Spleen (tissue), 11 donors: ENCODE measurements around the gene PSME1. TPM values are rescaled to one million over a fixed set of nuclear protein-coding genes. Genes with fewer than 3 reads are reported as not detected.

Source experiments
- DNase-seq: peaks from one replicate; pipeline ENCODE4 v3.0.0-alpha.2; 2020
- H3K27ac ChIP-seq, 8 donors: fragments of 200-600 bp; sonication (generic) in 7 of 8; 1 replicate in 4 of 8; 2 replicates in 4 of 8; pipeline versions ENCODE4 v1.5.0 to v1.8.0; 2016 to 2021; ENCODE audit warnings: inconsistent platforms in 4 of 8, mild to moderate bottlenecking in 4 of 8, moderate library complexity in 1 of 8
- H3K27me3 ChIP-seq, 7 donors: fragments of 200-600 bp; sonication (generic) in 6 of 7; replicated peaks in 1 of 7; 1 replicate in 4 of 7; 2 replicates in 3 of 7; pipeline versions ENCODE4 v1.5.0 to v1.8.0; 2016 to 2021; ENCODE audit warnings: inconsistent platforms in 3 of 7, mild to moderate bottlenecking in 1 of 7
- H3K36me3 ChIP-seq, 6 donors: fragments of 200-600 bp; sonication (generic) in 5 of 6; 1 replicate in 4 of 6; 2 replicates in 2 of 6; pipeline versions ENCODE4 v1.5.0 to v1.8.0; 2016 to 2021; ENCODE audit warnings: inconsistent platforms in 2 of 6
- H3K4me1 ChIP-seq, 6 donors: fragments of 200-600 bp; sonication (generic) in 5 of 6; 1 replicate in 3 of 6; 2 replicates in 3 of 6; pipeline versions ENCODE4 v1.5.0 to v1.8.0; 2016 to 2021; ENCODE audit warnings: inconsistent platforms in 3 of 6
- H3K4me3 ChIP-seq, 8 donors: fragments of 200-600 bp; sonication (generic) in 7 of 8; 1 replicate in 4 of 8; 2 replicates in 4 of 8; pipeline versions ENCODE4 v1.5.0 to v1.8.0; 2016 to 2021; ENCODE audit warnings: inconsistent platforms in 4 of 8, mild to moderate bottlenecking in 4 of 8, moderate library complexity in 2 of 8
- H3K9me3 ChIP-seq, 8 donors: fragments of 200-600 bp; sonication (generic) in 7 of 8; 1 replicate in 4 of 8; 2 replicates in 4 of 8; pipeline versions ENCODE4 v1.5.0 to v1.8.0; 2016 to 2021; ENCODE audit warnings: inconsistent platforms in 4 of 8
- CTCF ChIP-seq, 11 experiments: fragments of 200-600 bp in 7 of 11; fragments of 450-650 bp in 4 of 11; sonication (generic) in 4 of 11; IDR thresholded peaks in 8 of 11; conservative IDR thresholded peaks in 3 of 11; 1 replicate in 7 of 11; 2 replicates in 4 of 11; pipeline versions ENCODE4 v1.4.0 to v1.8.0; 2016 to 2021; ENCODE audit warnings: antibody characterized with exemption in 11 of 11, inconsistent platforms in 4 of 11, mild to moderate bottlenecking in 1 of 11
- POLR2A ChIP-seq, 3 donors: fragments of 450-650 bp; IDR thresholded peaks; one replicate each; pipeline ENCODE4 v1.5.1; 2017; ENCODE audit warnings: antibody characterized with exemption in 3 of 3, mild to moderate bottlenecking in 1 of 3
- POLR2AphosphoS5 ChIP-seq, 3 donors: sonication (generic); formaldehyde crosslinking; IDR thresholded peaks; one replicate each; pipeline ENCODE4 v1.5.1; 2017; ENCODE audit warnings: antibody characterized with exemption in 3 of 3
- WGBS, 5 donors: extraction: QIAGEN DNeasy Blood & Tissue Kit in 3 of 5; methylation state at CpG; one replicate each; pipeline versions ENCODE4 v1.1.5 to v1.1.7; 2013 to 2018; 5-methylcytosine and 5-hydroxymethylcytosine counted together
- intact Hi-C: fragments of 100-400 bp; cut with DNase I; formaldehyde crosslinking; loops from one replicate; pipeline ENCODE4 v1.15.0; 2023; ENCODE audit warnings: low total_unique reads
- polyA plus RNA-seq, 3 donors: library from polyadenylated mRNA; stranded (reverse); fragments of 200-250 nt; gene quantifications; one replicate each; pipeline ENCODE4 v1.2.1, GENCODE V29; 2013
- total RNA-seq, 7 donors: library from RNA; depleted of rRNA in 3 of 7; stranded (reverse); fragments of >200 nt in 3 of 7; fragmentation: NEBNext Ultra II Directional in 4 of 7; extraction: Animal tissue kit (Norgen Biotek cat#: 25700) in 4 of 7; gene quantifications; one replicate each; pipeline versions ENCODE4 v1.1.0 to v1.2.1, GENCODE V29; 2016 to 2021
- donor health status: healthy with polysubstance abuse.
- donor health status: DM: no; HTN: no; CAD: no; lungs with moderate emphysema.
- donor health status: DM: no; HTN: no; CAD: no.
- donor health status: Bipolar disorder and iron deficiency.
- donor health status: healthy.
- donor health status: DM: no; HTN: no; CAD: no.
- donor health status: DM: yes; HTN: yes; CAD: no.

Gene PSME1
- total and polyA plus RNA-seq, 10 donors, result 157 to 441 (median 253) TPM

GRCh38 chr14:24157331-24157730, 21.3 kb downstream of the PSME1 start:
- H3K27ac ChIP-seq, result peak overlapping the region in 7 of 8 donors; percentile 4 to 84 (median 69)
- no peak overlapping the region for H3K4me3 ChIP-seq
- TF ChIP-seq POLR2A (IDR thresholded peaks at IDR 0.05) (no peak), POLR2AphosphoS5 (IDR thresholded peaks at IDR 0.05) (peak; percentile 41 to 79 (median 64))
- H3K36me3 ChIP-seq, result peaks cover 0 to 91% (median 77%) of the 10 kb centered on the region in 6 donors
- H3K9me3 ChIP-seq, result no peaks in the 10 kb centered on the region
- WGBS, 5 donors, result 77 to 88% (median 80%) methylated on average over 12 of the region's 12 CpGs
- DNase-seq, result no peak
- peaks cover 10 to 66% (median 37%) of the 10 kb centered on the region in 6 donors for H3K4me1 ChIP-seq
- intact Hi-C loops, result no loop called here
- no peaks in the 10 kb centered on the region for H3K27me3 ChIP-seq

- H3K36me3 ChIP-seq, result peaks cover 16 to 91% (median 76%) of the 10 kb centered on the region in 6 donors
- intact Hi-C loops, result no loop called here
- H3K9me3 ChIP-seq, result no peaks in the 10 kb centered on the region
- peak; percentile 80 for DNase-seq
- H3K4me3 ChIP-seq, result no peak overlapping the region
- 91 to 96% (median 95%) methylated on average over 11 of the region's 11 CpGs for WGBS, 5 donors
- H3K27ac ChIP-seq, result peak overlapping the region; percentile 92 to 99 (median 97)
- peaks cover 31 to 87% (median 64%) of the 10 kb centered on the region in 6 donors for H3K4me1 ChIP-seq
- no peaks in the 10 kb centered on the region for H3K27me3 ChIP-seq
- no peak for TF ChIP-seq POLR2A (IDR thresholded peaks at IDR 0.05)
- peak in 2 of 3 donors; percentile 21 to 35 for TF ChIP-seq POLR2AphosphoS5 (IDR thresholded peaks at IDR 0.05)
Measured at GRCh38 chr14:24159777-24160498, 23.9 kb downstream of the PSME1 start.

DNA sequence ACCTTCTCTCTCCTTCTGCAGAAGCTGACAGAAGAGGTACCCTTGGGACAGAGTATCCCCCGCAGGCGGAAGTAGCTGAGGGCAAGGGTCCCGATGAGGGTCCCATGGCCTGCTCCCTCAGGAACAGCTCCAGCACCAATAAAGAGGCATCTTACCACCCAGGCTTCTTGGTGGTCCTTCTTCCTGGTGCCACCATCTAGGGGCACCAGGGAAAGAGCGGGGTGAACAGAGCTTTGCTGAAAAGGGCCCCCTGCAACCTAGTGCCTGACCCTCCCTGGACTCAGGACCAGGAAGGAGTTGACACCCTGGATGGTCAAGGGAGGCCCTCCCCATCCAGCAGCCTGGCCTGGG, 24.5 kb downstream of the PSME1 start:
- H3K4me1 ChIP-seq, result peaks cover 31 to 87% (median 67%) of the 10 kb centered on the region in 6 donors
- no peak for DNase-seq
- whole genome bisulfite sequencing, 5 donors, result 88 to 100% (median 90%) methylated on average over 4 of the region's 4 CpGs
- H3K9me3 ChIP-seq, result no peaks in the 10 kb centered on the region
- H3K27me3 ChIP-seq, result no peaks in the 10 kb centered on the region
- H3K4me3 ChIP-seq, result peak overlapping the region in 1 of 8 donors; percentile 82
- TF ChIP-seq POLR2AphosphoS5 (IDR thresholded peaks at IDR 0.05) (no peak), CTCF (IDR thresholded peaks at IDR 0.05 in 8 of 11, conservative IDR thresholded peaks at IDR 0.05 in 3 of 11) (no peak), POLR2A (IDR thresholded peaks at IDR 0.05) (no peak)
- intact Hi-C loops, result no loop called here
- H3K36me3 ChIP-seq, result peaks cover 20 to 91% (median 76%) of the 10 kb centered on the region in 6 donors
- peak overlapping the region; percentile 92 to 99 (median 97) for H3K27ac ChIP-seq

GRCh38 chr14:24160850-24161804, 25.1 kb downstream of the PSME1 start, which contains the start of gene IRF9:
IRF9 (plus strand) TSS chr14:24161265; CDS start chr14:24162145, 880 bp downstream.
- 0 to 2% (median 0%) methylated on average over 11 to 12 of the region's 12 CpGs for WGBS, 5 donors
- peaks cover 31 to 87% (median 69%) of the 10 kb centered on the region in 6 donors for H3K4me1 ChIP-seq
- intact Hi-C loops, result no loop called here
- H3K9me3 ChIP-seq, result no peaks in the 10 kb centered on the region
- H3K4me3 ChIP-seq, result peak within 1 kb of the TSS; percentile 67 to 96 (median 78)
- H3K36me3 ChIP-seq, result peaks cover 26 to 91% (median 76%) of the 10 kb centered on the region in 6 donors
- no peaks in the 10 kb centered on the region for H3K27me3 ChIP-seq
- peak; percentile 98 for DNase-seq
- TF ChIP-seq POLR2AphosphoS5 (IDR thresholded peaks at IDR 0.05), result peak; percentile 91 to 97 (median 94)
- peak; percentile 92 to 100 (median 98) for TF ChIP-seq CTCF (IDR thresholded peaks at IDR 0.05 in 8 of 11, conservative IDR thresholded peaks at IDR 0.05 in 3 of 11)
- peak in 1 of 3 donors; percentile 69 for TF ChIP-seq POLR2A (IDR thresholded peaks at IDR 0.05)
- H3K27ac ChIP-seq, result peak within 1 kb of the TSS; percentile 92 to 99 (median 97)
